Stomach (tissue), 9 donors: Measurements from ENCODE around the gene GIPC3. TPM values are rescaled to one million over a fixed set of nuclear protein-coding genes. Genes with fewer than 3 reads are reported as not detected.

ENCODE experiments used
- DNase-seq, 2 donors: peaks; one replicate each; pipeline versions ENCODE4 v3.0.0 to v3.0.0-alpha.2; 2013 to 2019
- H3K27ac ChIP-seq, 5 donors: fragments of 200-600 bp in 4 of 5; sonication (generic) in 4 of 5; one replicate each; pipeline ENCODE4 v1.5.1; 2013 to 2019; ENCODE audit warnings: mild to moderate bottlenecking in 1 of 5, moderate library complexity in 1 of 5
- H3K27me3 ChIP-seq, 3 donors: fragments of 200-600 bp; sonication (generic); one replicate each; pipeline ENCODE4 v1.5.1; 2017 to 2019; ENCODE audit warnings: mixed run types in 1 of 3
- H3K36me3 ChIP-seq, 4 donors: fragments of 200-600 bp; sonication (generic); 1 replicate in 3 of 4; 2 replicates in 1 of 4; pipeline ENCODE4 v1.5.1; 2016 to 2019
- H3K4me1 ChIP-seq, 4 donors: fragments of 200-600 bp; sonication (generic); one replicate each; pipeline ENCODE4 v1.5.1; 2016 to 2019
- H3K4me3 ChIP-seq, 4 donors: fragments of 200-600 bp; sonication (generic) in 3 of 4; one replicate each; pipeline ENCODE4 v1.5.1; 2016 to 2019; ENCODE audit warnings: mild to moderate bottlenecking in 1 of 4
- H3K9me3 ChIP-seq, 4 donors: fragments of 200-600 bp; sonication (generic); one replicate each; pipeline ENCODE4 v1.5.1; 2016 to 2019
- CTCF ChIP-seq, 7 experiments: fragments of 450-650 bp in 4 of 7; fragments of 200-600 bp in 3 of 7; sonication (generic) in 3 of 7; IDR thresholded peaks; one replicate each; pipeline ENCODE4 v1.5.1; 2016 to 2019; ENCODE audit warnings: antibody characterized with exemption in 7 of 7, control low read depth in 2 of 7, mild to moderate bottlenecking in 1 of 7
- EP300 ChIP-seq: sonication (generic); formaldehyde crosslinking; IDR thresholded peaks from one replicate; pipeline ENCODE4 v1.6.1; 2017; ENCODE audit warnings: antibody characterized with exemption
- POLR2A ChIP-seq, 4 donors: fragments of 450-650 bp; IDR thresholded peaks; one replicate each; pipeline ENCODE4 v1.6.1; 2016; ENCODE audit warnings: antibody characterized with exemption in 4 of 4, control low read depth in 2 of 4, mild to moderate bottlenecking in 1 of 4, moderate library complexity in 1 of 4
- POLR2AphosphoS5 ChIP-seq, 3 donors: sonication (generic); formaldehyde crosslinking; IDR thresholded peaks; one replicate each; pipeline ENCODE4 v1.6.1; 2016; ENCODE audit warnings: antibody characterized with exemption in 3 of 3
- WGBS, 5 donors: extraction: QIAGEN DNeasy Blood & Tissue Kit in 3 of 5; methylation state at CpG; one replicate each; pipeline versions ENCODE4 v1.1.5 to v1.1.7; 2013 to 2018; 5-methylcytosine and 5-hydroxymethylcytosine counted together
- intact Hi-C: fragments of 100-400 bp; cut with DNase I; formaldehyde crosslinking; loops from one replicate; pipeline ENCODE4 v1.15.1; 2023; ENCODE audit warnings: low total_unique reads
- polyA plus RNA-seq, 3 donors: library from polyadenylated mRNA; stranded (reverse); fragments of 200-250 nt; gene quantifications; one replicate each; pipeline ENCODE4 v1.2.3, GENCODE V29; 2013
- total RNA-seq, 5 donors: library from RNA; depleted of rRNA; stranded (reverse); fragments of >200 nt; gene quantifications; one replicate each; pipeline versions ENCODE4 v1.1.0 to v1.2.3, GENCODE V29; 2014 to 2016
- donor health status: healthy with polysubstance abuse.
- donor health status: Bipolar disorder and iron deficiency.
- donor health status: healthy.

Gene GIPC3
- total and polyA plus RNA-seq, 8 donors: 0.75 to 2.9 (median 1.5) TPM; not detected in 4

- DNase-seq: peak in 1 of 2 donors; percentile 39
- intact Hi-C loops: no loop called here
- Histone ChIP-seq H3K4me3 (peak overlapping the region; percentile 27 to 47 (median 37)), H3K27me3 (peaks cover 2 to 31% (median 18%) of the 10 kb centered on the region in 3 donors), H3K9me3 (no peaks in the 10 kb centered on the region), H3K4me1 (peaks cover 14 to 23% (median 21%) of the 10 kb centered on the region in 4 donors), H3K36me3 (no peaks in the 10 kb centered on the region), H3K27ac (peak overlapping the region in 1 of 5 donors; percentile 42)
- 25 to 58% (median 27%) methylated on average over 10 to 16 of the region's 16 CpGs for WGBS, 5 donors
- TF ChIP-seq EP300 (no peak), POLR2A (IDR thresholded peaks at IDR 0.05) (no peak), CTCF (IDR thresholded peaks at IDR 0.05) (peak in 2 of 7 experiments; percentile 39 to 40), POLR2AphosphoS5 (IDR thresholded peaks at IDR 0.05) (no peak)
Measured at GRCh38 chr19:3586127-3586626, 899 bp downstream of the GIPC3 start.

DNA sequence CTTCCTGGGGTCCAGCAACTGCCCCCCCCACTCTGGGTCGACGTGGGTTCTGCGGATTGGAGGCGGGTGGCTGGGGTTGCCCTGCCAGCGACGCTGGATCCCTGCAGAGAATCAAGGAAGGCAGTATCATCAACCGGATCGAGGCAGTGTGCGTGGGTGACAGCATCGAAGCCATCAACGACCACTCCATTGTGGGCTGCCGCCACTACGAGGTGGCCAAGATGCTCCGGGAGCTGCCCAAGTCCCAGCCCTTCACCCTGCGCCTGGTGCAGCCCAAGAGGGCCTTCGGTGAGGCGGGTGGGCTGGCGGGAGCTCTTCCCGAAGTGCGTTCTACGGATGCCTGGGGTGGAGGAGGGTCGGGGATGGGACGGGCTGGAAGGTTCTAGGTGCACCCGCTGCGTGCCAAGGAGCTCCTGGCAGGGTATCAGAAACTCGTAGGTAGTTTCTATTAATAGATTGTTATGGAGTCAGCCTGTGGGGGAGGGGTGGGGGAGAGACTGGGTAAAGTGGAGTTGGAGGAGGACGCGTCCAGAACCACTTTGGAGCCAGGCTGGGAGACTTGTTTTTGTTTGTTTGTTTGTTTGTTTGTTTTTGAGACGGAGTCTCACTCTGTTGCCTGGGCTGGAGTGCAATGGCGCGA is 1.5 kb downstream of the GIPC3 start:
- H3K4me3 ChIP-seq: no peak overlapping the region
- 43 to 66% (median 55%) methylated on average over 17 to 31 of the region's 31 CpGs for WGBS, 5 donors
- peak overlapping the region in 1 of 5 donors; percentile 44 for H3K27ac ChIP-seq
- DNase-seq: peak; percentile 34 to 75
- H3K27me3 ChIP-seq: peaks cover 2 to 31% (median 18%) of the 10 kb centered on the region in 3 donors
- H3K36me3 ChIP-seq: no peaks in the 10 kb centered on the region
- TF ChIP-seq POLR2AphosphoS5 (IDR thresholded peaks at IDR 0.05) (no peak), EP300 (no peak), POLR2A (IDR thresholded peaks at IDR 0.05) (no peak), CTCF (IDR thresholded peaks at IDR 0.05) (no peak)
- no peaks in the 10 kb centered on the region for H3K9me3 ChIP-seq
- intact Hi-C loops: no loop called here
- peaks cover 14 to 23% (median 21%) of the 10 kb centered on the region in 4 donors for H3K4me1 ChIP-seq

DNA sequence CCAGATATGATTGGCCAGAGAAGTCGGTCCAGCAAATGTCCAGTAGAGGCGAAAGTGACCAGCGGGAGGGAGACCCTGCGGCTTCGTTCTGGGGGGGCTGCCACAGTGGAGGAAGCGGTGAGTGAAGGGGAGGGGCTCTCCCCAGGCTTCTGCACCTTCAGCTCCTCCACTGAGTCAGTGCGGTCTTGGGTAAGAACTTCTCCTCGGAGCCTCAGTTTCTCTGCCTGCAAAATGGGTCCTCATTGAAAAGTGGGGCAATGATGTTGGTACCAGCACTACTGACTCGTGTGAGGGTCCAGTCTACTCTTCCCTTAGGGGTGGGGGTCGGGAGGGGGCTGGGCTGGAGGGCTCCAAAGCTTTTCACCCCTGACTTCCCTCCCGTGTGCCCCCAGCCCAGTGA is 4.2 kb downstream of the GIPC3 start:
- H3K27ac ChIP-seq: no peak overlapping the region
- peaks cover 2 to 30% (median 18%) of the 10 kb centered on the region in 3 donors for H3K27me3 ChIP-seq
- 83 to 86% (median 84%) methylated on average over 10 to 11 of the region's 11 CpGs for WGBS, 5 donors
- no peak for DNase-seq
- TF ChIP-seq EP300 (no peak), CTCF (IDR thresholded peaks at IDR 0.05) (no peak), POLR2AphosphoS5 (IDR thresholded peaks at IDR 0.05) (no peak), POLR2A (IDR thresholded peaks at IDR 0.05) (no peak)
- H3K36me3 ChIP-seq: no peaks in the 10 kb centered on the region
- no peaks in the 10 kb centered on the region for H3K9me3 ChIP-seq
- H3K4me1 ChIP-seq: peaks cover 14 to 23% (median 21%) of the 10 kb centered on the region in 4 donors
- H3K4me3 ChIP-seq: no peak overlapping the region
- intact Hi-C loops: no loop called here

DNA sequence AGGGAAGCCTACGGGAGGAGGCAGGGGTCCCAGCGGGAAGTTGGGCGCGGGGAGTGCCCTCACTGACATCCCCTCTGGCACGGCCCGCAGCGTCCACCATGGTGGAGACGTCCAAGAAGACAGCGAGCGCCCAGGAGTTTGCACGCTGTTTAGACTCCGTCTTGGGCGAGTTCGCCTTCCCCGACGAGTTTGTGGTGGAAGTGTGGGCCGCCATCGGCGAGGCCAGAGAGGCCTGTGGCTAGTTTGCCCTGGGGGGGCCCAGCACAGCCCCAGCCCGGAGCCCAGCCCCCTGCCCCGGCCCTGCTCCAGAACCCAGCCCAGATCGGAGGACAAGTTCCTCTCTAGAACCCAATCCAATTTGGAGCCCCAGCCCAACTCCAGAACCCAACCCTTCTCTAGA is 4.7 kb downstream of the GIPC3 start:
- TF ChIP-seq EP300 (no peak), CTCF (IDR thresholded peaks at IDR 0.05) (no peak), POLR2AphosphoS5 (IDR thresholded peaks at IDR 0.05) (no peak), POLR2A (IDR thresholded peaks at IDR 0.05) (no peak)

More for the DNA sequence above, 4.7 kb downstream of the GIPC3 start:
- Histone ChIP-seq H3K36me3 (no peaks in the 10 kb centered on the region), H3K27me3 (peaks cover 2 to 25% (median 17%) of the 10 kb centered on the region in 3 donors), H3K4me1 (peaks cover 14 to 23% (median 21%) of the 10 kb centered on the region in 4 donors), H3K4me3 (no peak overlapping the region), H3K27ac (no peak overlapping the region), H3K9me3 (no peaks in the 10 kb centered on the region)
- 95 to 97% (median 96%) methylated on average over 22 of the region's 22 CpGs for WGBS, 5 donors
- DNase-seq: no peak
- intact Hi-C loops: no loop called here
